H1 (cell line): ENCODE results near the gene EFNA3. TPM values are rescaled to one million over a fixed set of nuclear protein-coding genes. Genes with fewer than 3 reads are reported as not detected.

Experiments used
- CTCF ChIA-PET: fragments of 300-600 bp; sonication (Branson Sonifier 250); formaldehyde crosslinking; loops from one replicate; lab custom pipeline; 2021; ENCODE audit not compliant: partially characterized antibody; lab: Charles Lee
- POLR2A ChIA-PET: fragments of 300-600 bp; sonication (Branson Sonifier 250); formaldehyde crosslinking; loops from one replicate; lab custom pipeline; 2021; ENCODE audit warnings: inconsistent platforms; ENCODE audit not compliant: partially characterized antibody; lab: Charles Lee
- DNase-seq, 2 experiments: peaks; one replicate each; pipeline versions ENCODE4 v3.0.0 to v3.0.0-alpha.2; 2010 to 2022; ENCODE audit warnings: low spot score in 2 of 2, low read depth in 1 of 2, mixed read lengths in 1 of 2
- FAIRE-seq: peaks from 2 replicates; lab custom pipeline; 2011; peaks lifted over from hg19 to GRCh38; lab: Jason Lieb, UNC
- H2AFZ ChIP-seq: 2 replicates; pipeline ENCODE4 v1.8.1; 2012; ENCODE audit warnings: low read length, inconsistent platforms
- H2AK5ac ChIP-seq: 2 replicates; pipeline ENCODE4 v1.6.1; 2013; ENCODE audit warnings: low read depth, low read length
- H2BK120ac ChIP-seq: replicated peaks from 2 replicates; pipeline ENCODE3; 2013; ENCODE audit warnings: low read depth, low read length, inconsistent platforms
- H2BK12ac ChIP-seq: 2 replicates; pipeline ENCODE4 v1.6.1; 2013; ENCODE audit warnings: low read depth, low read length
- H2BK15ac ChIP-seq: 2 replicates; pipeline ENCODE4 v1.6.1; 2013; ENCODE audit warnings: low read length
- H2BK20ac ChIP-seq: 2 replicates; pipeline ENCODE4 v1.6.1; 2013; ENCODE audit warnings: low read length
- H2BK5ac ChIP-seq: 2 replicates; pipeline ENCODE4 v1.6.1; 2013; ENCODE audit warnings: low read depth, low read length
- H3K14ac ChIP-seq: 2 replicates; pipeline ENCODE4 v1.6.1; 2013; ENCODE audit warnings: inconsistent platforms; ENCODE audit not compliant: insufficient read length
- H3K18ac ChIP-seq: 2 replicates; pipeline ENCODE4 v1.6.1; 2013; ENCODE audit warnings: low read length; ENCODE audit errors: extremely low read depth
- H3K23ac ChIP-seq: 2 replicates; pipeline ENCODE4 v1.6.1; 2013; ENCODE audit warnings: inconsistent platforms; ENCODE audit not compliant: insufficient read length
- H3K23me2 ChIP-seq: 2 replicates; pipeline ENCODE4 v1.6.1; 2013; ENCODE audit warnings: low read depth, low read length
- H3K27ac ChIP-seq: 2 replicates; pipeline ENCODE4 v1.6.1; 2011; ENCODE audit warnings: low read depth, low read length, inconsistent platforms
- H3K27me3 ChIP-seq, 4 experiments: replicated peaks in 1 of 4; 1 replicate in 1 of 4; 2 replicates in 3 of 4; pipeline versions ENCODE4 v1.6.1 to v1.8.1; 2011 to 2013; ENCODE audit warnings: low read length in 3 of 4, mild to moderate bottlenecking in 3 of 4, inconsistent platforms in 2 of 4, mixed read lengths in 2 of 4, moderate library complexity in 1 of 4; ENCODE audit not compliant: control insufficient read depth in 3 of 4, insufficient read depth in 3 of 4; ENCODE audit errors: extremely low read depth in 1 of 4
- H3K36me3 ChIP-seq, 4 experiments: 2 replicates each; pipeline versions ENCODE4 v1.6.1 to v1.8.1; 2011 to 2013; ENCODE audit warnings: mild to moderate bottlenecking in 4 of 4, low read length in 3 of 4, moderate library complexity in 2 of 4, control low read depth in 1 of 4, inconsistent platforms in 1 of 4; ENCODE audit not compliant: insufficient read depth in 4 of 4, control insufficient read depth in 2 of 4
- H3K4ac ChIP-seq: replicated peaks from 2 replicates; pipeline ENCODE3; 2013; ENCODE audit warnings: low read length, low read depth, mixed read lengths, inconsistent platforms; ENCODE audit not compliant: insufficient read length
- H3K4me1 ChIP-seq, 4 experiments: replicated peaks in 1 of 4; 1 replicate in 1 of 4; 2 replicates in 3 of 4; pipeline versions ENCODE4 v1.6.1 to v1.8.1; 2011 to 2013; ENCODE audit warnings: low read length in 3 of 4, inconsistent platforms in 2 of 4, mixed read lengths in 1 of 4; ENCODE audit not compliant: insufficient read depth in 4 of 4, control insufficient read depth in 3 of 4
- H3K4me2 ChIP-seq, 2 experiments: 2 replicates each; pipeline versions ENCODE4 v1.6.1 to v1.8.1; 2011 to 2013; ENCODE audit warnings: low read depth in 2 of 2, low read length in 2 of 2, control low read depth in 1 of 2, inconsistent platforms in 1 of 2, mild to moderate bottlenecking in 1 of 2; ENCODE audit not compliant: insufficient read depth in 1 of 2
- H3K4me3 ChIP-seq, 4 experiments: fragments of 200-600, 300-600 bp in 1 of 4; sonication (generic), shearing (Covaris generic), sonication (Bioruptor Twin) in 1 of 4; 2 replicates each; pipeline versions ENCODE4 v1.5.1 to v1.8.1; 2011 to 2016; ENCODE audit warnings: low read length in 4 of 4, low read depth in 3 of 4, control low read depth in 2 of 4, inconsistent platforms in 2 of 4, mild to moderate bottlenecking in 2 of 4, mixed read lengths in 1 of 4, moderate library complexity in 1 of 4; ENCODE audit not compliant: insufficient read depth in 2 of 4; ENCODE audit errors: extremely low read depth in 1 of 4
- H3K56ac ChIP-seq: replicated peaks from 2 replicates; pipeline ENCODE3; 2013; ENCODE audit warnings: low read depth, mild to moderate bottlenecking, mixed read lengths, low read length, inconsistent platforms; ENCODE audit not compliant: insufficient read length
- H3K79me1 ChIP-seq: 2 replicates; pipeline ENCODE4 v1.6.1; 2013; ENCODE audit warnings: low read depth, low read length, control low read depth
- H3K79me2 ChIP-seq, 2 experiments: 2 replicates each; pipeline versions ENCODE4 v1.6.1 to v1.8.1; 2012 to 2013; ENCODE audit warnings: low read length in 2 of 2, mild to moderate bottlenecking in 2 of 2, inconsistent platforms in 1 of 2; ENCODE audit not compliant: insufficient read depth in 2 of 2, control insufficient read depth in 1 of 2
- H3K9ac ChIP-seq, 4 experiments: replicated peaks in 1 of 4; 1 replicate in 1 of 4; 2 replicates in 3 of 4; pipeline versions ENCODE4 v1.6.1 to v1.8.1; 2011 to 2013; ENCODE audit warnings: low read depth in 3 of 4, low read length in 3 of 4, control low read depth in 2 of 4, mild to moderate bottlenecking in 2 of 4, moderate library complexity in 2 of 4, inconsistent platforms in 1 of 4; ENCODE audit errors: extremely low read depth in 1 of 4
- H3K9me3 ChIP-seq, 2 experiments: 2 replicates each; pipeline versions ENCODE4 v1.6.1 to v1.8.1; 2012 to 2013; ENCODE audit warnings: mild to moderate bottlenecking in 2 of 2, moderate library complexity in 2 of 2, control low read depth in 1 of 2, inconsistent platforms in 1 of 2, low read depth in 1 of 2, low read length in 1 of 2, mixed read lengths in 1 of 2; ENCODE audit not compliant: insufficient read depth in 2 of 2
- H4K20me1 ChIP-seq, 2 experiments: replicated peaks in 1 of 2; 2 replicates each; pipeline versions ENCODE3 to v1.8.1; 2011 to 2013; ENCODE audit warnings: inconsistent platforms in 2 of 2, low read length in 2 of 2, mild to moderate bottlenecking in 1 of 2; ENCODE audit not compliant: insufficient read depth in 2 of 2, control insufficient read depth in 1 of 2
- H4K5ac ChIP-seq: 2 replicates; pipeline ENCODE4 v1.6.1; 2013; ENCODE audit warnings: low read length, low read depth, mixed read lengths, inconsistent platforms; ENCODE audit not compliant: insufficient read length
- H4K8ac ChIP-seq: 2 replicates; pipeline ENCODE4 v1.8.0; 2013; ENCODE audit warnings: mild to moderate bottlenecking, moderate library complexity, low read length, inconsistent platforms; ENCODE audit not compliant: insufficient read depth; ENCODE audit errors: extremely low read depth
- H4K91ac ChIP-seq: replicated peaks from 2 replicates; pipeline ENCODE3; 2013; ENCODE audit warnings: low read length, mixed read lengths, inconsistent platforms; ENCODE audit not compliant: insufficient read length
- ASH2L ChIP-seq: fragments of 200-600, 300-600 bp; sonication (generic); IDR thresholded peaks from one replicate; pipeline ENCODE4 v1.7.1; 2017; ENCODE audit warnings: low read length
- RFX5 ChIP-seq: IDR thresholded peaks from 2 replicates; pipeline ENCODE4 v1.6.1; 2011; ENCODE audit warnings: low read depth, low read length, improper control_type of control experiment, borderline replicate concordance
- WGBS, 2 experiments: shearing (Covaris generic) in 1 of 2; methylation state at CpG; one replicate each; pipeline versions ENCODE4 v1.1.6 to v1.1.7; 2013 to 2015; ENCODE audit warnings: low lambda C conversion rate in 2 of 2, mixed read lengths in 2 of 2, inconsistent platforms in 1 of 2, low coverage in 1 of 2, missing lambda C conversion rate in 1 of 2; ENCODE audit not compliant: insufficient replicate concordance in 2 of 2, insufficient coverage in 1 of 2, insufficient read length in 1 of 2; ENCODE audit errors: extremely low coverage in 1 of 2, missing lambda C conversion rate in 1 of 2; 5-methylcytosine and 5-hydroxymethylcytosine counted together
- polyA plus RNA-seq, 7 experiments: library from polyadenylated mRNA; depleted of rRNA in 3 of 7; stranded (reverse) in 5 of 7; unstranded in 2 of 7; fragments of >200 nt in 5 of 7; fragments of 200-250 nt in 2 of 7; gene quantifications; 1 replicate in 5 of 7; 2 replicates in 1 of 7; 4 replicates in 1 of 7; pipeline versions ENCODE4 v1.2.1 to v1.2.3, GENCODE V29; 2011 to 2013; ENCODE audit warnings: missing spikeins in 2 of 7, mixed read lengths in 2 of 7
- total RNA-seq: library from RNA; stranded (reverse); fragmentation: NEBNext Ultra II Directional; extraction: Animal tissue kit (Norgen Biotek cat#: 25700); gene quantifications from 2 replicates; pipeline ENCODE4 v1.2.1, GENCODE V29; 2021

EFNA3 gene
- total and polyA plus RNA-seq, 2 of the 8 experiments (the other 6 are each of a cell fraction or from before 2014, with no cell fraction given) = 10.8 to 13.8 TPM

DNA sequence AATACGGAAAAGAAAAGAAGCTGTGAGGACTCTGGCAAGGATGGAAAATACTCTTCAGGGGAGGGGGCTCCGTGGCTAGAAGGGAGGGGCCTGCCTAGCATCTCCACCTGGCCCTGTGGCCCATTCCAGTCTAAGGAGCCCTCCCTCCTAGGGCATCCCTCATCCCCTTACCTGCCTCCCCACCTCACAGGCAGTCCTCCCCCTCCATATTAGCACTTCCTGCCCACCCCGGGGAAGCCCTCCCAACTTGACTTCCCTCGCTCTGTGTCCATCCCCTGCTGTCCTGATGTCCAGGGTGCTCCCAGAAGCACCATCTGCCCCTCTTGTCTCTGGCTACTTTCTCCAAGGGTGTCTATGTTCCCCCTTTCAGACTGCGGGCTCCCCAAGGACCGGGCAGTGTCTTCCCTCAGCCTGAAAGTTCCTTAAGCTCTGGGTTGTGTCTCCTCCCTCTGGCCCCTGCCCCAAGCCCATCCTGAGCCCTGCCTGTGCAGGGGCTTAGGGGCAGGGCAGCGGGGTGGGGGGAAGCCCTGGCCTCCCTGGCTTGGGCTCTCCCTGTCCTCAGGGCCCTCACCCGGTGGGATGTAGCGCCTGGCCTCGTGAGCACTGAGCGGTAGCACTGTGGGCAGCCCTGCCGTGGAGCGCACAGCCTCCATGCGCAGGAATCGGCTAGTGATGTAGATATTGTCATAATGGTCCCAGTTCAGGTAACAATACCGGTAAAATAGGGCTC is 49.0 kb upstream of the EFNA3 start:
- DNase-seq (no peak), FAIRE-seq (no peak)
- no peak overlapping the region for H2BK20ac ChIP-seq
- H3K18ac ChIP-seq = no peak overlapping the region
- no peaks in the 10 kb centered on the region for H3K79me2 ChIP-seq
- H2BK15ac ChIP-seq = no peak overlapping the region
- no peak overlapping the region for H3K9ac ChIP-seq
- H4K20me1 ChIP-seq = no peaks in the 10 kb centered on the region
- no peak overlapping the region for H2AK5ac ChIP-seq
- no peak overlapping the region for H4K8ac ChIP-seq
- peaks cover 0 to 5% (median 0%) of the 10 kb centered on the region in 4 experiments; a peak in 2 of 7 replicates for H3K4me1 ChIP-seq
- POLR2A ChIA-PET = interaction anchor here (0.6 to 2.0 kb wide), 6 partner anchors 12 to 693 kb away, joined by 3 to 5 read pairs (median 3); no protein-coding TSS in a partner anchor
- no peaks in the 10 kb centered on the region for H3K36me3 ChIP-seq
- H3K79me1 ChIP-seq = no peaks in the 10 kb centered on the region
- no peak overlapping the region for H3K4ac ChIP-seq
- H2BK5ac ChIP-seq = no peak overlapping the region
- H3K4me2 ChIP-seq = no peak overlapping the region
- H4K5ac ChIP-seq = no peak overlapping the region
- H2AFZ ChIP-seq = no peak overlapping the region
- H3K14ac ChIP-seq = no peak overlapping the region
- peaks cover 0 to 3% (median 1%) of the 10 kb centered on the region in 4 experiments; a peak in 1 of 7 replicates for H3K27me3 ChIP-seq
- H4K91ac ChIP-seq = no peak overlapping the region
- H3K23ac ChIP-seq = no peak overlapping the region
- no peak overlapping the region for H3K4me3 ChIP-seq
- no peak overlapping the region for H2BK12ac ChIP-seq
- H3K27ac ChIP-seq = no peak overlapping the region
- WGBS, 2 experiments = 91% methylated on average over 16 of the region's 16 CpGs; no CpG with 5 or more reads in 1 of the 2 experiments
- H3K23me2 ChIP-seq = no peaks in the 10 kb centered on the region
- no peak overlapping the region for H3K56ac ChIP-seq
- TF ChIP-seq RFX5 (no peak), ASH2L (no peak)
- TF ChIP-seq, all 59 proteins: peak for 0
- CTCF ChIA-PET = interaction anchor here (0.6 to 9.5 kb wide), 8 partner anchors 10 to 1672 kb away, joined by 3 to 76 read pairs (median 10); no protein-coding TSS in a partner anchor
- no peaks in the 10 kb centered on the region for H3K9me3 ChIP-seq
- no peak overlapping the region for H2BK120ac ChIP-seq
